SJSA1 (cell line): ENCODE measurements around the gene ATP1A4. TPM values are rescaled to one million over a fixed set of nuclear protein-coding genes. Genes with fewer than 3 reads are reported as not detected.

Experiments
- DNase-seq, 2 experiments: peaks; one replicate each; pipeline ENCODE4 v3.0.0-alpha.2; 2015 to 2020; ENCODE audit warnings: low spot score in 2 of 2, low read depth in 1 of 2
- H3K27ac ChIP-seq: fragments of 250-450 bp; sonication (Bioruptor Pico); 2 replicates; pipeline ENCODE4 v1.5.1; 2020; ENCODE audit warnings: mild to moderate bottlenecking, moderate library complexity
- H3K27me3 ChIP-seq: fragments of 250-450 bp; sonication (Bioruptor Pico); replicated peaks from 2 replicates; pipeline ENCODE4 v1.5.1; 2020; ENCODE audit warnings: mild to moderate bottlenecking, moderate library complexity
- H3K36me3 ChIP-seq: fragments of 250-450 bp; sonication (Bioruptor Pico); 2 replicates; pipeline ENCODE4 v1.5.1; 2020; ENCODE audit warnings: mild to moderate bottlenecking
- H3K4me1 ChIP-seq: fragments of 250-450 bp; sonication (Bioruptor Pico); replicated peaks from 2 replicates; pipeline ENCODE4 v1.6.1; 2021; ENCODE audit warnings: mild to moderate bottlenecking
- H3K4me3 ChIP-seq: fragments of 250-450 bp; sonication (Bioruptor Pico); 2 replicates; pipeline ENCODE4 v1.5.1; 2020; ENCODE audit warnings: mild to moderate bottlenecking
- H3K9me3 ChIP-seq: fragments of 250-450 bp; sonication (Bioruptor Pico); replicated peaks from 2 replicates; pipeline ENCODE4 v1.5.1; 2020; ENCODE audit warnings: mild to moderate bottlenecking
- total RNA-seq: library from RNA; depleted of rRNA; stranded (reverse); fragments of >200 nt; shearing (Covaris generic); gene quantifications from 2 replicates; pipeline ENCODE4 v1.2.3, GENCODE V29; 2014

The ATP1A4 gene
- total RNA-seq, 1 experiment from 2014 or later, result not detected

- H3K27ac ChIP-seq, result no peak overlapping the region
- peaks cover 99% of the 10 kb centered on the region for H3K36me3 ChIP-seq
- no peak for DNase-seq
- 0 out of 2 replicates have a peak, but pooled peaks cover 5% of the 10 kb centered on the region for H3K9me3 ChIP-seq
- H3K4me1 ChIP-seq, result peaks cover 42% of the 10 kb centered on the region
- H3K27me3 ChIP-seq, result no peaks in the 10 kb centered on the region
- H3K4me3 ChIP-seq, result no peak overlapping the region
Measured at GRCh38 chr1:160214481-160215140, 63.2 kb downstream of the ATP1A4 start.

GRCh38 chr1:160216301-160216700, 64.9 kb downstream of the ATP1A4 start:
- no peaks in the 10 kb centered on the region for H3K9me3 ChIP-seq
- H3K4me1 ChIP-seq, result peaks cover 44% of the 10 kb centered on the region
- no peaks in the 10 kb centered on the region for H3K27me3 ChIP-seq
- peaks cover 99% of the 10 kb centered on the region for H3K36me3 ChIP-seq
- H3K4me3 ChIP-seq, result no peak overlapping the region
- no peak overlapping the region for H3K27ac ChIP-seq
- DNase-seq, result no peak

- Histone ChIP-seq H3K4me3 (no peak overlapping the region), H3K27ac (peak overlapping the region; percentile 5), H3K27me3 (no peaks in the 10 kb centered on the region), H3K36me3 (peaks cover 99% of the 10 kb centered on the region), H3K4me1 (peaks cover 44% of the 10 kb centered on the region), H3K9me3 (no peaks in the 10 kb centered on the region)
- peak in 1 of 2 experiments; percentile 56 for DNase-seq
Measured at GRCh38 chr1:160217481-160218051, 66.2 kb downstream of the ATP1A4 start.

- Histone ChIP-seq H3K36me3 (peaks cover 100% of the 10 kb centered on the region), H3K27me3 (no peaks in the 10 kb centered on the region), H3K9me3 (no peaks in the 10 kb centered on the region), H3K27ac (peak overlapping the region; percentile 68), H3K4me3 (no peak overlapping the region), H3K4me1 (peaks cover 42% of the 10 kb centered on the region)
- peak; percentile 73 to 74 for DNase-seq
Measured at GRCh38 chr1:160219062-160219929, 67.9 kb downstream of the ATP1A4 start.

GRCh38 chr1:160220301-160220700, 68.9 kb downstream of the ATP1A4 start:
- Histone ChIP-seq H3K36me3 (peaks cover 100% of the 10 kb centered on the region), H3K9me3 (no peaks in the 10 kb centered on the region), H3K4me1 (peaks cover 42% of the 10 kb centered on the region), H3K4me3 (no peak overlapping the region), H3K27ac (no peak overlapping the region), H3K27me3 (no peaks in the 10 kb centered on the region)
- DNase-seq, result no peak

- Histone ChIP-seq H3K9me3 (no peaks in the 10 kb centered on the region), H3K4me3 (no peak overlapping the region), H3K4me1 (peaks cover 40% of the 10 kb centered on the region), H3K27me3 (no peaks in the 10 kb centered on the region), H3K36me3 (peaks cover 99% of the 10 kb centered on the region), H3K27ac (no peak overlapping the region)
- no peak for DNase-seq
Measured at GRCh38 chr1:160221089-160221488, 69.7 kb downstream of the ATP1A4 start.

GRCh38 chr1:160222546-160222945, 71.1 kb downstream of the ATP1A4 start:
- H3K36me3 ChIP-seq, result peaks cover 99% of the 10 kb centered on the region
- no peaks in the 10 kb centered on the region for H3K9me3 ChIP-seq
- no peak for DNase-seq
- H3K4me1 ChIP-seq, result peaks cover 28% of the 10 kb centered on the region
- no peak overlapping the region for H3K27ac ChIP-seq
- no peak overlapping the region for H3K4me3 ChIP-seq
- H3K27me3 ChIP-seq, result no peaks in the 10 kb centered on the region

GRCh38 chr1:160224606-160225005, 73.2 kb downstream of the ATP1A4 start:
- no peaks in the 10 kb centered on the region for H3K27me3 ChIP-seq
- peaks cover 97% of the 10 kb centered on the region for H3K36me3 ChIP-seq
- H3K4me1 ChIP-seq, result peaks cover 7% of the 10 kb centered on the region
- H3K9me3 ChIP-seq, result no peaks in the 10 kb centered on the region
- no peak for DNase-seq
- H3K27ac ChIP-seq, result no peak overlapping the region
- H3K4me3 ChIP-seq, result no peak overlapping the region

- H3K27ac ChIP-seq, result no peak overlapping the region
- no peak for DNase-seq
- no peak overlapping the region for H3K4me3 ChIP-seq
- H3K4me1 ChIP-seq, result no peaks in the 10 kb centered on the region; the same call in 1 of the 2 replicates
- no peaks in the 10 kb centered on the region for H3K27me3 ChIP-seq
- H3K9me3 ChIP-seq, result no peaks in the 10 kb centered on the region
- peaks cover 97% of the 10 kb centered on the region for H3K36me3 ChIP-seq
Measured at GRCh38 chr1:160225345-160225744, 73.9 kb downstream of the ATP1A4 start.

- Histone ChIP-seq H3K36me3 (peaks cover 95% of the 10 kb centered on the region), H3K4me3 (no peak overlapping the region), H3K9me3 (no peaks in the 10 kb centered on the region), H3K27me3 (no peaks in the 10 kb centered on the region), H3K27ac (no peak overlapping the region), H3K4me1 (no peaks in the 10 kb centered on the region)
- no peak for DNase-seq
Measured at GRCh38 chr1:160226623-160227022, 75.2 kb downstream of the ATP1A4 start.

GRCh38 chr1:160227034-160227433, 75.6 kb downstream of the ATP1A4 start:
- Histone ChIP-seq H3K27me3 (no peaks in the 10 kb centered on the region), H3K27ac (no peak overlapping the region), H3K4me1 (no peaks in the 10 kb centered on the region), H3K4me3 (no peak overlapping the region), H3K36me3 (peaks cover 94% of the 10 kb centered on the region), H3K9me3 (no peaks in the 10 kb centered on the region)
- no peak for DNase-seq

GRCh38 chr1:160227561-160227960, 76.2 kb downstream of the ATP1A4 start:
- Histone ChIP-seq H3K36me3 (peaks cover 89% of the 10 kb centered on the region), H3K27ac (no peak overlapping the region), H3K9me3 (no peaks in the 10 kb centered on the region), H3K4me1 (no peaks in the 10 kb centered on the region), H3K27me3 (no peaks in the 10 kb centered on the region), H3K4me3 (no peak overlapping the region)
- no peak for DNase-seq

GRCh38 chr1:160228431-160228830, 77.0 kb downstream of the ATP1A4 start:
- no peak overlapping the region for H3K27ac ChIP-seq
- no peaks in the 10 kb centered on the region for H3K27me3 ChIP-seq
- H3K36me3 ChIP-seq, result peaks cover 88% of the 10 kb centered on the region
- H3K9me3 ChIP-seq, result no peaks in the 10 kb centered on the region
- no peak overlapping the region for H3K4me3 ChIP-seq
- no peaks in the 10 kb centered on the region for H3K4me1 ChIP-seq
- DNase-seq, result no peak

- Histone ChIP-seq H3K36me3 (peaks cover 67% of the 10 kb centered on the region), H3K27me3 (no peaks in the 10 kb centered on the region), H3K9me3 (no peaks in the 10 kb centered on the region), H3K4me3 (no peak overlapping the region), H3K27ac (no peak overlapping the region), H3K4me1 (no peaks in the 10 kb centered on the region)
- DNase-seq, result no peak
Measured at GRCh38 chr1:160232911-160233310, 81.5 kb downstream of the ATP1A4 start.
